Mesodermal cell (in vitro differentiated cells): Measurements from ENCODE around the gene COX5B.

Source experiments
- H3K27ac ChIP-seq: 2 replicates; pipeline ENCODE4 v1.7.0; 2013; ENCODE audit warnings: mild to moderate bottlenecking, low read depth, low read length, moderate library complexity; ENCODE audit not compliant: severe bottlenecking
- H3K36me3 ChIP-seq: 2 replicates; pipeline ENCODE4 v1.7.1; 2013; ENCODE audit warnings: mild to moderate bottlenecking, low read length, moderate library complexity; ENCODE audit not compliant: control insufficient read depth, insufficient read depth
- H3K4me1 ChIP-seq: one replicate; pipeline ENCODE4 v1.7.1; 2013; ENCODE audit warnings: mild to moderate bottlenecking, low read length; ENCODE audit not compliant: insufficient read depth, control insufficient read depth, poor library complexity, severe bottlenecking
- H3K4me3 ChIP-seq: 2 replicates; pipeline ENCODE4 v1.7.0; 2013; ENCODE audit warnings: low read length, control low read depth, mild to moderate bottlenecking; ENCODE audit not compliant: insufficient read depth, poor library complexity, severe bottlenecking; ENCODE audit errors: extremely low read depth
- H3K9me3 ChIP-seq: 2 replicates; pipeline ENCODE4 v1.7.1; 2013; ENCODE audit warnings: mild to moderate bottlenecking, low read length, moderate library complexity; ENCODE audit not compliant: control insufficient read depth
- WGBS, 2 experiments: methylation state at CpG; one replicate each; pipeline ENCODE4 v1.1.5; 2013; ENCODE audit warnings: missing lambda C conversion rate in 2 of 2; ENCODE audit not compliant: insufficient coverage in 2 of 2; 5-methylcytosine and 5-hydroxymethylcytosine counted together

The COX5B gene

GRCh38 chr2:97654791-97655190, 8.9 kb downstream of the COX5B start:
- Histone ChIP-seq H3K4me3 (no peak overlapping the region), H3K4me1 (peaks cover 4% of the 10 kb centered on the region), H3K36me3 (peaks cover 70% of the 10 kb centered on the region), H3K9me3 (peaks cover 7% of the 10 kb centered on the region), H3K27ac (no peak overlapping the region)
- 76 to 100% methylated on average over 2 of the region's 2 CpGs for WGBS, 2 experiments

DNA sequence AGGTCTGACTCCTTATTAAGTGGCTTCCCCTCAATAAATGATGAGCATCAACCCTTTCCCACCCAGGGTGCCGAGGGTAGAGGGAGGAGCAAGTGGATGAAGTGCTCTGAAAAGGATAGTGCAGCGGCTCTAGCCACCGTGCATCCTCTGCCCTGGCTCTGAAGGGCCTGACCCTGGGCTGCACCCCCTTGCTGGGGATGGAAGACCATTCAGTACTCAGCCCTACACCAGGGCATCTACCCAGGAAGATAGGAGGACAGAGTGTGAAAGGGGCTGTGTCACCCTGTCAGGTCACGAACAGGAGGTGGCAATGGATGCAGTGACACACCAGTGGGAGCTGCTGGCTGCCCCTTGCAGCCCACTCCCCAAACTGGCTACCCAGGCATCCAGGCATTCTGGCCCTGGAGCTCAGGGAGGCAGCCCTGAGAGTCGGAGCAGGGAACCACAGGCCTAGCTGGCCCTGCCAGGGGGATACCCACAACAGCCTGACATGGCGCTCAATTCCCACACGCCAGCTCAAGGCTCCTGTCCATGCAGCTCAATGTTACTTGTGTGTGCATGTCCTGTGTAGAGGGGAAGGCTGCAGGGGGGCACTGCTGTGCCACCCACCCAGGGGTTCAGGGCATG, 10.4 kb downstream of the COX5B start:
- whole genome bisulfite sequencing, 2 experiments = 100% methylated on average over 3 to 4 of the region's 7 CpGs
- peaks cover 7% of the 10 kb centered on the region for H3K9me3 ChIP-seq
- no peak overlapping the region for H3K27ac ChIP-seq
- peaks cover 17% of the 10 kb centered on the region for H3K4me1 ChIP-seq
- peaks cover 73% of the 10 kb centered on the region for H3K36me3 ChIP-seq
- H3K4me3 ChIP-seq = no peak overlapping the region

GRCh38 chr2:97656905-97657587, 11.2 kb downstream of the COX5B start:
- Histone ChIP-seq H3K9me3 (peaks cover 7% of the 10 kb centered on the region), H3K27ac (no peak overlapping the region), H3K36me3 (peaks cover 73% of the 10 kb centered on the region), H3K4me1 (peaks cover 25% of the 10 kb centered on the region), H3K4me3 (no peak overlapping the region)
- WGBS, 2 experiments = 82 to 85% methylated on average over 7 to 9 of the region's 15 CpGs

GRCh38 chr2:97657986-97658690, 12.3 kb downstream of the COX5B start:
- H3K4me1 ChIP-seq = peaks cover 32% of the 10 kb centered on the region
- no peak overlapping the region for H3K27ac ChIP-seq
- 95 to 98% methylated on average over 33 to 35 of the region's 37 CpGs for WGBS, 2 experiments
- H3K36me3 ChIP-seq = peaks cover 73% of the 10 kb centered on the region
- H3K4me3 ChIP-seq = no peak overlapping the region
- H3K9me3 ChIP-seq = peaks cover 7% of the 10 kb centered on the region

DNA sequence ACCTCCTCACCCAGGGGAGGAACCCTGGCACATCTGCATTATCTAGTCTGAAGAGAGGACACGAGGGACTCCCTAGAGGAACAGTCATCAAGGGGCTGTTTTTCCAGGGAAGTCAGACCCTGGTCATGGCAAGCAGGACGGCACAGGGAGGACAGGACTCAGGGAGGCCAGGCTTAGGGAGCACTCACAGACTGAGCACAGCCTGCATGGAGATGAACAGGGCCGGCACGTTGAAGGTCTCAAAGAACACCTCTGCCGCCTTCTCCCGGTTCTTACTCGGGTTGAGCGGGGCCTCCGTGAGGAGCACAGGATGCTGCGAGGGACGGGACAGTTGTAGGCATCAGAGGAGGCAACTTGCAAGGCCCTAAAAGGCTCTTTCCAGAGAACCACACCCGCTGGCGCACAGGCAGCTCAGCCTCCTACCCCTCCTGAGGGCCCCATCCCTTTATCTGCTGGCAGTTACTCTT, 12.9 kb downstream of the COX5B start:
- Histone ChIP-seq H3K9me3 (peaks cover 7% of the 10 kb centered on the region), H3K4me1 (peaks cover 32% of the 10 kb centered on the region), H3K27ac (no peak overlapping the region), H3K36me3 (peaks cover 69% of the 10 kb centered on the region), H3K4me3 (no peak overlapping the region)
- 96 to 100% methylated on average over 13 of the region's 13 CpGs for WGBS, 2 experiments

GRCh38 chr2:97659256-97660043, 13.6 kb downstream of the COX5B start:
- Histone ChIP-seq H3K27ac (no peak overlapping the region), H3K4me1 (peaks cover 32% of the 10 kb centered on the region), H3K9me3 (peaks cover 3% of the 10 kb centered on the region), H3K4me3 (no peak overlapping the region), H3K36me3 (peaks cover 62% of the 10 kb centered on the region)
- 92 to 98% methylated on average over 13 to 22 of the region's 29 CpGs for WGBS, 2 experiments

DNA sequence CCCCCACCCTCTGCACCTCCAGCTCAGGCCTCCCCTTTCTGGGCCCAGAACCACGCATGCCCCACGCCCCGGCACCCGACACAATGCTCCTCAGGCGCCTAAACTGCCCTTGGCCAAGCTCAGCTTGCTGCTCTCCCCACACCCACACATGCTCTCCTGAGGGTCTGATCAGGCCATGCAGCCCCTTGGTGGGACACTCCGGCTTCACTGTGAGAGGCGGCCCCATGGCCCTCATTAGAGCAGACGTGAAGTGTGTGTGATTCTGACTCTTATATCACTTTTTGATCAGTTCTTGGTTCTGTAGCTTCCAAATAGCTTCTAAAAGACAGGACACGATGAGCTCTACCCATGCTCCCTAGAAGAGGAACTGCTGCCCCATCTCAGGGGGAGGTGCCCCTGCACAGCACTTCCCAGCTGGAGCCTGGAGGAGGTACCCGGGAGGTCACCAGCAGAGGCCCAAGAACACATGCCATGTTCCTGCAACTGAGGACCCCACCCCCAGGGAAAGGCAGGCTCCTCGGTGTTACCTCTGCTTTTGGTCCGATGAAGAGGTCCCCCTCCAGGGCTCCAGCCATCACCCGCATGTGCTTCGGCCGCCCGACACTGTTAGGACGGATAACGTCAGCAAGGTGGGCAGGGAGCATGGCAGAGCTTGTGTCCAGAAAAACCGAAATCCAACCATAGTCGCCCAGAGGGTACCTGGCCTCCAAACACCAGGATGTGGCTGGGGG, 14.3 kb downstream of the COX5B start:
- H3K36me3 ChIP-seq = peaks cover 54% of the 10 kb centered on the region
- H3K9me3 ChIP-seq = no peaks in the 10 kb centered on the region
- peaks cover 32% of the 10 kb centered on the region for H3K4me1 ChIP-seq
- H3K27ac ChIP-seq = no peak overlapping the region
- H3K4me3 ChIP-seq = no peak overlapping the region
- WGBS, 2 experiments = 97 to 98% methylated on average over 16 to 18 of the region's 20 CpGs

DNA sequence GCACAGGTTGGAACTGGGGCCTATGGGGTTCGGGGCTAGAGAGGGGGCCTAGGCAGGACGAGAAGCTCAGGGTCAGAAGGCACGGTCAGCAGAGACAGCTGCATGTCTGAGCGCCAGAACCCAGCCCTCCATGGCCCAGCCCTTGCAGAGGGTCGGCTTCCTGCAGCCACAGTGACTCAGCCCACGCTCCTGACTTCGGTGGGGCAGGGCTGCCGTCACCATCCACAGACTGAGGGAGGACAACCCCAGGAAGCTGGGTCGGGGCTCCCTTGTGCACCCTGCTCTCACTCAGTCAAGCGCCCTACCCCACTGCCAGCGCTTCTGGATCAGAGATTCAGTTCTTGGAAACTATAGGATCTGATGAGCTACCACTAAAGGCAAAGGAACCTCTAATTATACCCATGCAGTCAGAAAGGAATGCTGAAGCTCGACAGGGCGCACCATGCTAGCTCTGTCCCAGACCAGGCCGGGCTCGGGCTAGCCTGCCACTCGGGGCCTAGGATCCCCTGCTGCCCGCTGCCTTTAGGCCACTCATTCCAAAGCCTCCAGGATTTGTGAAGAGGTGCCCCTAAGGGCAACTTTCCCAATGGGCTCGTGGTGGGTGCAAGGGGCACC, 15.0 kb downstream of the COX5B start:
- Histone ChIP-seq H3K4me3 (no peak overlapping the region), H3K27ac (peak overlapping the region; percentile 43), H3K36me3 (peaks cover 48% of the 10 kb centered on the region), H3K4me1 (peaks cover 32% of the 10 kb centered on the region), H3K9me3 (no peaks in the 10 kb centered on the region)
- WGBS, 2 experiments = 87 to 97% methylated on average over 14 to 16 of the region's 18 CpGs

- peak overlapping the region; percentile 60 for H3K4me3 ChIP-seq
- peaks cover 32% of the 10 kb centered on the region for H3K4me1 ChIP-seq
- H3K27ac ChIP-seq = peak overlapping the region; percentile 99
- WGBS, 2 experiments = 89 to 100% methylated on average over 3 to 5 of the region's 6 CpGs
- H3K9me3 ChIP-seq = no peaks in the 10 kb centered on the region
- peaks cover 37% of the 10 kb centered on the region for H3K36me3 ChIP-seq
Observed at GRCh38 chr2:97661927-97662326, 16.1 kb downstream of the COX5B start.
